GM10248 (cell line): Measurements from ENCODE around the gene ATAD3B.

ENCODE experiments used
- CTCF ChIA-PET: fragments of 300-600 bp; sonication (Branson Sonifier 250); formaldehyde crosslinking; extraction: SDS; loops from one replicate; lab custom pipeline; 2021; ENCODE audit warnings: antibody characterized with exemption; lab: Yijun Ruan, JAX
- POLR2A ChIA-PET: fragments of 350-650 bp; sonication (Branson Sonifier 250); formaldehyde crosslinking; extraction: SDS; loops from one replicate; lab custom pipeline; 2020; ENCODE audit warnings: antibody characterized with exemption; lab: Yijun Ruan, JAX
- DNase-seq: peaks from one replicate; pipeline ENCODE4 v3.0.0; 2012; ENCODE audit errors: extremely low spot score
- CTCF ChIP-seq: IDR thresholded peaks from 2 replicates; pipeline ENCODE4 v1.5.1; 2012; ENCODE audit warnings: mild to moderate bottlenecking, low read depth; ENCODE audit errors: extremely low read depth, missing control alignments, control extremely low read depth

ATAD3B gene

GRCh38 chr1:1534401-1535154, 63.0 kb downstream of the ATAD3B start:
- CTCF ChIA-PET = no interaction called here
- TF ChIP-seq CTCF = no peak
- POLR2A ChIA-PET = no interaction called here
- DNase-seq = no peak

GRCh38 chr1:1535201-1536018, 63.8 kb downstream of the ATAD3B start:
- no peak for DNase-seq
- CTCF ChIA-PET = no interaction called here
- TF ChIP-seq CTCF = no peak
- POLR2A ChIA-PET = no interaction called here

GRCh38 chr1:1536019-1536937, 64.7 kb downstream of the ATAD3B start:
- DNase-seq = no peak
- ChIA-PET CTCF (interaction anchor here (1.2 kb wide), 1 partner anchor 370 kb away, joined by 3 read pairs; no protein-coding TSS in a partner anchor), POLR2A (no interaction called here)

GRCh38 chr1:1536938-1537546, 65.5 kb downstream of the ATAD3B start:
- no peak for DNase-seq
- CTCF ChIA-PET = interaction anchor here (1.2 kb wide), 1 partner anchor 369 kb away, joined by 3 read pairs; no protein-coding TSS in a partner anchor
- TF ChIP-seq CTCF = no peak
- POLR2A ChIA-PET = no interaction called here

More at GRCh38 chr1:1536019-1536937, 64.7 kb downstream of the ATAD3B start:
- no peak for TF ChIP-seq CTCF

- no peak for DNase-seq
- CTCF ChIA-PET = no interaction called here
- no peak for TF ChIP-seq CTCF
- POLR2A ChIA-PET = no interaction called here
Observed at GRCh38 chr1:1537626-1538250, 66.2 kb downstream of the ATAD3B start.
